Stimulated activated CD4-positive, alpha-beta T cell treated with anti-CD3 and anti-CD28 coated beads, Interleukin-15, amount 100 ng/mL, for 1 hour (primary cell): ENCODE measurements around the gene MST1.

Source experiments
- DNase-seq, 2 donors: peaks; one replicate each; pipeline ENCODE4 v3.0.0-alpha.2; 2020; ENCODE audit warnings: low read depth in 1 of 2, low spot score in 1 of 2

MST1 gene

GRCh38 chr3:49638445-49638844 is 50.8 kb downstream of the MST1 start:
- no peak for DNase-seq

- no peak for DNase-seq
These were observed 52.2 kb downstream of the MST1 start for GRCh38 chr3:49636883-49637609.

GRCh38 chr3:49634736-49635135 is 54.5 kb downstream of the MST1 start:
- DNase-seq, result no peak
